Colonic mucosa (tissue), 4 donors: ENCODE data around the gene IGF2. TPM values are rescaled to one million over a fixed set of nuclear protein-coding genes. Genes with fewer than 3 reads are reported as not detected.

Experiments used
- DNase-seq: peaks from one replicate; pipeline ENCODE4 v3.0.0-alpha.2; 2020
- H3K27ac ChIP-seq: fragments of 200-600 bp; one replicate; pipeline ENCODE4 v1.8.0; 2021
- H3K27me3 ChIP-seq: fragments of 200-600 bp; one replicate; pipeline ENCODE4 v1.8.0; 2021
- H3K36me3 ChIP-seq: fragments of 200-600 bp; one replicate; pipeline ENCODE4 v1.8.0; 2021
- H3K4me1 ChIP-seq: fragments of 200-600 bp; one replicate; pipeline ENCODE4 v1.8.0; 2021; ENCODE audit warnings: mild to moderate bottlenecking
- H3K4me3 ChIP-seq: fragments of 200-600 bp; one replicate; pipeline ENCODE4 v1.8.0; 2021
- H3K9ac ChIP-seq, 2 donors: one replicate each; pipeline ENCODE4 v1.7.0; 2013; ENCODE audit warnings: control low read depth in 2 of 2, low read depth in 2 of 2, low read length in 2 of 2
- H3K9me3 ChIP-seq: fragments of 200-600 bp; one replicate; pipeline ENCODE4 v1.8.0; 2021
- intact Hi-C: fragments of 100-400 bp; cut with DNase I; formaldehyde crosslinking; loops from one replicate; pipeline ENCODE4 v1.14.1; 2022
- total RNA-seq, 2 donors: library from RNA; stranded (reverse); fragmentation: NEBNext Ultra II Directional in 1 of 2; extraction: Animal tissue kit (Norgen Biotek cat#: 25700) in 1 of 2; gene quantifications; one replicate each; pipeline ENCODE4 v1.2.1, GENCODE V29; 2021
- TF ChIP-seq, protein P1 (sequence below): fragments of 200-600 bp; IDR thresholded peaks from one replicate; pipeline ENCODE4 v1.8.0; 2022; ENCODE audit warnings: antibody characterized with exemption, mild to moderate bottlenecking
- donor health status: healthy.
- donor health status: DM: no; HTN: no; CAD: no.
- donor health status: DM: no; HTN: no; CAD: no.

The IGF2 gene
- total RNA-seq, 2 donors from 2014 or later, result 4.1 to 9.2 TPM

DNA sequence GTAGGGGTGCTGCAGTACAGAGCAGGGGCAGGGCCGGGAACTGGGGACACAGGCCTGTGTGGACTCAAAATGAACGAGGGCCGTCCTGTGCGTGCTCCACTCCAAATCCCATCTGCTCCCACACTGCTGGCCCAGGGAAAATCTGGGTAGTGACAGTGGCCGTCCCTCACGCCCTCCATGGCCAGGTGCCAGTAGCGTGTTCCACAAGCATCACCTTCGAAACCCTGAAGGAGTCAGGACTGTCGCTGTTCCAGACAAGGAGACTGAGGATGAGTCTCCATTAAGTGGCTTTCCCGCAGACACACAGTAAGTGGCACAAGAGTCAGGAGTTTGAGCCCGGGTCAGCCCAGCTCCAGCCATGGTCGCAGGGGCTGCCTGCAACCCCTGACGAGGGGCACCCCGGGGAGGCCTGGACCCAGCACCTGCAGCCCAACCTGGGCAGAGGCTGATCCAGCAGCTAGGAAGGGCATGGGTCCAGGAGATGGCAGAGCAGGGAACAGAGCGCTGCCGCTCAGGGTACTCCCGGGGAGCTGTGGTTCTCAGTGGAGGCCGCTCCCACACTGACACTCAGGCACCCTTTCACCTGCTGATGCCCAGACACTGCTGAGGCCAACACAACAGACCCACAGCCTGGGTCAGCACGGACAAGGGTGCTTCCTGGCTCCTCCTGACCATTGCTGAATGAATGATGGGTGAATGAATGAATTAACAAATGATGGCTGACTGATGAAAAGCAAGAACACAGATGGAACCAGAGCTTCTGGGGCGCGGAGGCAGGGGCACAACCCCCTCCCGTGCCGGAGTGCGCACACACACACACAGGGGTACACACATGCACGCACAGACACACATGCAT is 35.3 kb downstream of the IGF2 start:
- H3K9ac ChIP-seq, result no peak overlapping the region
- no peaks in the 10 kb centered on the region for H3K9me3 ChIP-seq
- no peak overlapping the region for H3K27ac ChIP-seq
- H3K4me1 ChIP-seq, result peaks cover 7% of the 10 kb centered on the region
- no peak for DNase-seq
- no peaks in the 10 kb centered on the region for H3K36me3 ChIP-seq
- no peaks in the 10 kb centered on the region for H3K27me3 ChIP-seq
- TF ChIP-seq, protein P1, sequence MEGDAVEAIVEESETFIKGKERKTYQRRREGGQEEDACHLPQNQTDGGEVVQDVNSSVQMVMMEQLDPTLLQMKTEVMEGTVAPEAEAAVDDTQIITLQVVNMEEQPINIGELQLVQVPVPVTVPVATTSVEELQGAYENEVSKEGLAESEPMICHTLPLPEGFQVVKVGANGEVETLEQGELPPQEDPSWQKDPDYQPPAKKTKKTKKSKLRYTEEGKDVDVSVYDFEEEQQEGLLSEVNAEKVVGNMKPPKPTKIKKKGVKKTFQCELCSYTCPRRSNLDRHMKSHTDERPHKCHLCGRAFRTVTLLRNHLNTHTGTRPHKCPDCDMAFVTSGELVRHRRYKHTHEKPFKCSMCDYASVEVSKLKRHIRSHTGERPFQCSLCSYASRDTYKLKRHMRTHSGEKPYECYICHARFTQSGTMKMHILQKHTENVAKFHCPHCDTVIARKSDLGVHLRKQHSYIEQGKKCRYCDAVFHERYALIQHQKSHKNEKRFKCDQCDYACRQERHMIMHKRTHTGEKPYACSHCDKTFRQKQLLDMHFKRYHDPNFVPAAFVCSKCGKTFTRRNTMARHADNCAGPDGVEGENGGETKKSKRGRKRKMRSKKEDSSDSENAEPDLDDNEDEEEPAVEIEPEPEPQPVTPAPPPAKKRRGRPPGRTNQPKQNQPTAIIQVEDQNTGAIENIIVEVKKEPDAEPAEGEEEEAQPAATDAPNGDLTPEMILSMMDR, result no peak
- H3K4me3 ChIP-seq, result no peak overlapping the region
- intact Hi-C loops, result no loop called here

DNA sequence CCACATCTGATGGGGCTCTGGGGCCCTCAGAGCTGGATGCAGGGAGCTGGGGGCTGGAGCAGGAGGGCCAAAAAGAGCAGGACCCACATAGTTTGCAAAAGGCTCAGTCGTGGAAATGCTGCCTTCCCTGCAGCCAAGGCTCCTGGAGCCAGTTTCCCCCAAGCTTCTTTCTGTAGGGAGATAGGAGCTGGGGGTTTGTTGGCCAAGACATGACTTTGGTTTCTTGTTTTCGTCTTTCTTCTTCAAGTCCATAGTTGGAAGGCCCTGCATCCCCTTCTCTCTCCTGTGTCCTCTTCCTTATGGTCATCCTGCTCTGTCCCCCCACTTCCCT is 36.3 kb downstream of the IGF2 start:
- TF ChIP-seq, protein P1, result no peak
- Histone ChIP-seq H3K4me3 (no peak overlapping the region), H3K27ac (no peak overlapping the region), H3K27me3 (no peaks in the 10 kb centered on the region), H3K9me3 (no peaks in the 10 kb centered on the region), H3K9ac (no peak overlapping the region), H3K4me1 (peaks cover 7% of the 10 kb centered on the region), H3K36me3 (no peaks in the 10 kb centered on the region)
- no peak for DNase-seq
- intact Hi-C loops, result no loop called here

DNA sequence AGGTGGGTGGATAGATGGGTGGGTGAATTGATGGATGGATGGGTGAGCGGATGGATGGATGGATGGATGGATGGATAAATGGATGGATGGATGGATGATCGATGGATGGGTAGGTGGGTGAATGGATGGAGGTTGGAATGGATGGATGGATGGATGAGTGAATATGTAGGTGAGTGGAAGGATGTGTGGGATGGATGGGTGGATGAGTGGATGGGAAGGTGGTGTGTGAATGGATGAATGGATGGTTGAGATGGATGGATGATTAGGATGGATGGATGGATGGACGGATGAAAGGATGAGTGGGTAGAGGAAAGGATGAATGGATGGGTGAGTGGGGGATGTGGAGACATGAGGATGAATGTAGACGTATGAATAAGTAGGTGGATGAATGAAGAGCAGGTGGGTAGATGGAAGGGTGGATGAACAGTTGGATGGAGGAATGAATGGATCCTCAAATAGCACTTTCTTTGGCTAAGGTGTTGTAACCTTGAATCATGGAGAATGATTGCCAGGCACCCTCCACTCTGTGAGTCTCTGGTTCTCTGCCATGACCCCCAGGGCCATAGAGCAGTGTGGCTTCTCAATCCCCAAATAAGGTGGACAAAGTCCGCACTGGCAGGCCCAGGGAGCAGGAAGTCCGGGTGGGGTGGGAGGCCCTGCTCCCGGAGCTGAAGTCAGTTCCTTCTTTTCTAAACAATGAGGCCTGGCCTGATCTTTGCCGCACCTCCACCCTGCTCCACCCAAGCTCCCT is 36.9 kb downstream of the IGF2 start:
- H3K9me3 ChIP-seq, result no peaks in the 10 kb centered on the region
- H3K4me1 ChIP-seq, result peaks cover 7% of the 10 kb centered on the region
- peak; percentile 60 for DNase-seq
- H3K9ac ChIP-seq, result no peak overlapping the region
- no peak overlapping the region for H3K4me3 ChIP-seq
- H3K27me3 ChIP-seq, result no peaks in the 10 kb centered on the region
- H3K27ac ChIP-seq, result no peak overlapping the region
- intact Hi-C loops, result no loop called here
- H3K36me3 ChIP-seq, result no peaks in the 10 kb centered on the region
- TF ChIP-seq, protein P1, result no peak

DNA sequence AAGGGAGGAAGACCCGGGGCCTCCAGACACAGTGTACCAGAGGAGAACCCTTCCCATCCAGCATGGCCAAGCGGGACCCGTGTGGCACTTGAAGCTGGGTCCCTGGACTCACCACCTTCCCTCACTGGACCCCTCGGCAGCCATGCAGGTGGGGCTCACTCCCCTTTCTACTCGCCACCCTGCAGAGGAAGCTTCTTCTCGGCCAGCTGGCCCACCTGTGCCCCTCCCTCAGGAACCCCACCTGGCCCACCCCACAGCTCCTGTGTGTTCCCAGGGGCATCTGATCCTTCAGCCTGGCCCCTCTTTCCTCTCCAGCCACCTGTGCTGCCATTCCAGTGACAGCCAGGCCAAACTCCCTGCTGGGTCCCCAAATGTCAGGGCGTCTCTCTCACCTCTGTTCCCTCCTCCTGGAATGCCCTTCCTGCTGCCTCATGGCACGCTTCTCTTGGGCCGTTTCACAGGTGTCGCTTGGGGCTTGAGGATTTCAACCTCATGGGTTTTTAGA is 38.0 kb downstream of the IGF2 start:
- H3K9ac ChIP-seq, result no peak overlapping the region
- intact Hi-C loops, result no loop called here
- no peak overlapping the region for H3K4me3 ChIP-seq
- no peaks in the 10 kb centered on the region for H3K9me3 ChIP-seq
- TF ChIP-seq, protein P1, result no peak
- DNase-seq, result no peak
- H3K36me3 ChIP-seq, result no peaks in the 10 kb centered on the region
- no peak overlapping the region for H3K27ac ChIP-seq
- no peaks in the 10 kb centered on the region for H3K27me3 ChIP-seq
- H3K4me1 ChIP-seq, result peaks cover 7% of the 10 kb centered on the region

DNA sequence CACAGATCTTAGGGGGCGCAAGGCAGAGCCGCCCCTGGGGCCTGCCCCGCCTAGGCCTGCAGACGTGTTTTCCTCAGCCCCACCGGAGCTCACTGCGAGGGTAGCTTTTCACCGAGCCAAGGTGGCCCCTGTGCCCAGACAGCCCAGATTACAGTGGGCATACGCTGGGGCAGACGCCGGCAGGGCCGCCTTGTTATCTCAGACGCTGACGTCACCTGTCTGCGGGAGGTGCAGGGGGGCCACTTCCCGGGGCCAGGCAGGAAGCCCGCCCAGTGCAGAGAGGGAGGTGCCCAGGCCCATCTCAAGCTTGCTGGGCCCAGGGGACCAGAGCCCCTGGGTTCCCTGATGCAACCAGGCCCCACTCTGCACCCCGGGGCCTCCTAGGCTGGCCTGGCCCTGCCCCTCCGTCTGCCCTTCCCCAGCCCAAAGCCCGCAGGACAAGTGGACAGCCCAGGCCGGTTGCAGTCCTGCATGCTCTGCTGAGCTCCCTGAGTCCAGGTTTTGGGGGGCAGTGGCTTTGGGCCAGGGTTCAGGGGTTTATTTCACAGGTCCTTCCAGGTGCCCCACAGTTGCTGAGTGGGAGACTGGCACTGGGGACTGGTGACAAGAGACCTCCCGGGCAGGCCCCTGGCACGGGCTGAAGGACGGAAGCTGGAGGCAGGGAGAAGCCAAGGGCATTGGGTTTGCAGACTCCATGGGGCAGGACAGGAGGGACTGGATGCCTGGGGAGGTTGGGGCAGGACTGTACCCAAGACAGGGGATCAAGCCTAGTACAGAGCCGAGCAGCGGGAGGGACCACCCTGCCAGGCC is 38.6 kb downstream of the IGF2 start:
- H3K9ac ChIP-seq, result no peak overlapping the region
- H3K27me3 ChIP-seq, result no peaks in the 10 kb centered on the region
- no peaks in the 10 kb centered on the region for H3K9me3 ChIP-seq
- no peak overlapping the region for H3K4me3 ChIP-seq
- H3K36me3 ChIP-seq, result no peaks in the 10 kb centered on the region
- DNase-seq, result no peak
- intact Hi-C loops, result no loop called here
- TF ChIP-seq, protein P1, result no peak
- H3K27ac ChIP-seq, result no peak overlapping the region
- peaks cover 7% of the 10 kb centered on the region for H3K4me1 ChIP-seq
